ENCODE data around the gene S100A3.

S100A3 gene

DNA sequence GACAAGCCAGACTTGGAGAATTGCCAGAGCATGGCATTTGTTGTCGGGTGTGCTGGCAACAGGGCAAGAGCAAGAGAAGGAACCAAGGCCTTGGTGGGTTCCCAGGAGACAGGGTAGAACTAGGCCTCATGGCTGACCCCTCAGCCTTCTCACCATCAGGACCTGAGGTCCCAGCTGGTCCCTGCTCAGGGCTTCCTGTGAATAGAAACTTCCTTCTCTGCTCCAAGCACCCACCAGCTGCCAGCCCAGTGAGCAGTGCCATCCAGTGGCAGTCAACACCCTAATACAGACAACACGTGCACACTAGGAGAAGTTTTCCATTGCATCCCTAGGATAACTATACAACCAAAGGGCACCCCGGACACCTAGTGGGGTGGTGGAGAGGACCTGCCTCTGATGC is 36.0 kb downstream of the S100A3 start:
- TF ChIP-seq, protein P1, sequence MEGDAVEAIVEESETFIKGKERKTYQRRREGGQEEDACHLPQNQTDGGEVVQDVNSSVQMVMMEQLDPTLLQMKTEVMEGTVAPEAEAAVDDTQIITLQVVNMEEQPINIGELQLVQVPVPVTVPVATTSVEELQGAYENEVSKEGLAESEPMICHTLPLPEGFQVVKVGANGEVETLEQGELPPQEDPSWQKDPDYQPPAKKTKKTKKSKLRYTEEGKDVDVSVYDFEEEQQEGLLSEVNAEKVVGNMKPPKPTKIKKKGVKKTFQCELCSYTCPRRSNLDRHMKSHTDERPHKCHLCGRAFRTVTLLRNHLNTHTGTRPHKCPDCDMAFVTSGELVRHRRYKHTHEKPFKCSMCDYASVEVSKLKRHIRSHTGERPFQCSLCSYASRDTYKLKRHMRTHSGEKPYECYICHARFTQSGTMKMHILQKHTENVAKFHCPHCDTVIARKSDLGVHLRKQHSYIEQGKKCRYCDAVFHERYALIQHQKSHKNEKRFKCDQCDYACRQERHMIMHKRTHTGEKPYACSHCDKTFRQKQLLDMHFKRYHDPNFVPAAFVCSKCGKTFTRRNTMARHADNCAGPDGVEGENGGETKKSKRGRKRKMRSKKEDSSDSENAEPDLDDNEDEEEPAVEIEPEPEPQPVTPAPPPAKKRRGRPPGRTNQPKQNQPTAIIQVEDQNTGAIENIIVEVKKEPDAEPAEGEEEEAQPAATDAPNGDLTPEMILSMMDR (IDR thresholded peaks at IDR 0.05; ENCODE audit: insufficient read depth, low read depth, low read length, missing control alignments): no peak
- no peak for DNase-seq (ENCODE audit: low read depth)

DNA sequence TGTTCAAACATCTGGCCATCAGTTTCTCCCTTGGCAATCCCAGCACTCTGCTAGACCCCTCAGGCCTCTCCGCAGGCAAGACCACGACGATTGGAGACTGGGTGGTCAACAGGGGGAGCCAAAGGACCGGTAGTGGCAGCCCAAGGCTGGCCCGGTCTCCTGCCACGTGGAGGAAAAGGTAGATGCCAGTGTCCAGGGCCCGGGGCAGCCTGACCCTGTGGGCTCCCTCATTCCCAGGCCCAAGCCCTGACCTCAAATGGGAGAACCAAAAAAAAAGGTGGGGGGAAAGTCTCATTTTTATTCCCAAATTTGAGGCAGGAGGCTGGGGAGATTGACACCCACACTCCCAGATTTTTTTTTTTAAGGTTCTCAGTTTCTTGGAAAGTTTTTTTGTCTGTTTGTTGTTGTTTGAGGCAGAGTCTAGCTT is 38.1 kb downstream of the S100A3 start:
- DNase-seq (ENCODE audit: low read depth): peak; percentile 78
- TF ChIP-seq, protein P1 (IDR thresholded peaks at IDR 0.05; ENCODE audit: insufficient read depth, low read depth, low read length, missing control alignments): peak; percentile 88
- no peak overlapping the region for H3K4me3 ChIP-seq (ENCODE audit: low read depth, low read length)

More for the DNA sequence above, 36.0 kb downstream of the S100A3 start:
- H3K4me3 ChIP-seq (ENCODE audit: low read depth, low read length): no peak overlapping the region

DNA sequence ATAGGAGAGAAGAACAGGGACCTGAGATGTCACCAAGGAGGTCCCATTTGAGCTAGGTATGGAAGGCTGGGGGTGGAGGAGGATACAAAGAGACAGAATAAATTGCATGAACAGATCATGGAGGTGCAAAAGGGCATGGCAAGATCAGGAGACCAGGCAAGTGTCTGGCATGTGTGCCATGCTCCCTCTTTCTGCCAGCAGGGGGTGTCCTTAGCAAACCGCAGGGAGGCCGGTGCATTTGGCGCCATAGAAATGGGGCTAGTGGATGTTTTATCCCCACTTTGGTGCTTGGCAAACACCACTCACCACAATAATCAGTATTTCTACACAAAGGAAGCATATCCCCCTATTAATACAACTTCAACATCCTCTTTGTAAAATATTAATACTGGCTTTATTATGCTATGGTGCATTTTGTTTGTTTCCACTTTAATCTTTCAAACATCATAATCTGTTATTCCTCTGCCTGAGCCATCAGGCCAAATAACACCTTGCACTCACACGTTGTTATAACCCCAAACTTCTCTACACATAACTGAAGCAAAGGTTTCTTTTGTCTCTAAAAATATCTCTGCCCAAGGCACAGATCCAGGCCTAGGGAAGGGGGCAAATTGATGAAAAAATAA is 39.2 kb downstream of the S100A3 start:
- DNase-seq (ENCODE audit: low read depth): peak; percentile 59
- H3K4me3 ChIP-seq (ENCODE audit: low read depth, low read length): no peak overlapping the region

DNA sequence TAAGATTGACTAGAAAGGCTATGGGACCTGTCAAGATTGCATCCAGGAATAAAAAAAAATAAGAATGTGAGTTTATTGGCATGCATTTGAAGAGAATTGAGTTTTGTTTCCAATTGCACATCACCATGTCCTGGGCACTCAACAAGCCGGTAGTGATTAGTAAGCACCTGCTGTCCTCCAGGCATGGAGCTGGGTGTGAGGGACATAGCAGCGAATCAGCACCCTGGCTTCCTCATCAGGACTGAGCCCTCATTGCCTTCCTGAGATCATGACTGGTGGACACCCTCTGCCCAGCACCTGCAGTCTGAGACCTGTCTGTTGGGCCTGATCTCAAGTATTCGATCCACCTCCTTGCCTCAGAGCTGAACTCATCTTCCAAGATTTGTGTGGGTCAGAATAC is 40.0 kb downstream of the S100A3 start:
- TF ChIP-seq, protein P1 (IDR thresholded peaks at IDR 0.05; ENCODE audit: insufficient read depth, low read depth, low read length, missing control alignments): no peak
- no peak overlapping the region for H3K4me3 ChIP-seq (ENCODE audit: low read depth, low read length)
- no peak for DNase-seq (ENCODE audit: low read depth)

More for the DNA sequence above, 39.2 kb downstream of the S100A3 start:
- TF ChIP-seq, protein P1 (IDR thresholded peaks at IDR 0.05; ENCODE audit: insufficient read depth, low read depth, low read length, missing control alignments): peak; percentile 79

DNA sequence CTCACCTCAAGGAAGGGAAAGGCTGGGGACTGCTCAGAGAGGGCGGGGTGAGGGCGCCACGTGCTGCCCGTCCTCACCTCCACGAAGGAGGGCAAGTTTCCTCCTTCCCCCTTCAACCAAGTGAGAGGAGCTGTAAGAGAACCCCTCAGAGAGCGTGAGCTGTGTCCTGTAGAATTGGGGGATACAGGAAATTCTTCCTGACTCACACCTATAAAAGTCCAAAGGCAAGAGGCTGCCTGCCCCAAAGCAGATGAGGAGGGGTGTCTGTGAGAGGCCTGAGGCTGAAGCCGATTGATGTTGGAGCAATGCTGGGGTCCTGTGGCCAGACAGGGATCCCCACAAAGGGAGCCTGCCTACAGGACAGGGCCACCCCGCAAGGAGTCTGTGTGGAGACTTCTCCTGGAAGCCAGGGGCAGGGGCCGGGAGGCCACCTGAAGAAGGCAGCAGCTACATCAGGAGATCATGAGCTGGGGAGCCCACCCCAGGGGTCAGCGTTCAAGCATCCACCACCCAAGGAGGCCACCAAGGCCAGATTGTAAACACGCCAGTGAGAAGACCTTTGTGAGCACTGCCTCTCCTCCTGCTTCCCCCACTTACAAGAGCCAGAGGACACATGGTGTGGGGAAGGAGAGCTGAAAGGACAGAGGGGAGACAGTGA is 41.0 kb downstream of the S100A3 start:
- no peak overlapping the region for H3K4me3 ChIP-seq (ENCODE audit: low read depth, low read length)
- TF ChIP-seq, protein P1 (IDR thresholded peaks at IDR 0.05; ENCODE audit: insufficient read depth, low read depth, low read length, missing control alignments): no peak
- no peak for DNase-seq (ENCODE audit: low read depth)

DNA sequence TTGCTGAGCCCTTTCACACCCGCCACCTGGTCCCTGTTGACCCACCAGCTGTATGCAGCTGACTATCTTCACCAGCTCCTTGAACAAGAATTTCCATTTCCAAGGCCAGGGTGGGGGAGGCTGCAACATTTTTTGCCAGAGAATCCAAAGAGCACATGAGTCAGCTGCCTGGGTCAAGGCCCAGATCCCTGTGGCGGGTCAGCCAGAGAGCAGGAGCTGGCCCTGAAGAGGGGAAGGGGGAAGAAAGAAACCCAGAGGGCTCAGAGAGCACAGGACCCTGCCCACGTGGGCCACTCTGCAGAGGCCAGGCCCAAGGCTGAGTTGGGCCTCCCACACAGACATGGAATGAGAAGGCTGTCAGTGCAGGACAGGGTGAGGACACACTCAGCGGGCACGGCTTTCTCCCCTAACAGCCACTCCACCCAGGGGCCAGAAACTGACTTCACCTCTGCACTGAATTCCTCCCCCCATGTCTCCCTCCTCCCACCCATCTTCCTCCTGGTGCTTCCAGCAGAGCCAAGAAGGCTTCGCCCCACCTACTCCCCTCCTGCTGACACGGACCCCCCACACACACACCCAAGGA is 42.1 kb downstream of the S100A3 start:
- no peak for DNase-seq (ENCODE audit: low read depth)
- H3K4me3 ChIP-seq (ENCODE audit: low read depth, low read length): no peak overlapping the region
- TF ChIP-seq, protein P1 (IDR thresholded peaks at IDR 0.05; ENCODE audit: insufficient read depth, low read depth, low read length, missing control alignments): no peak
